ENCODE measurements around the gene PHLPP1.
A peak's percentile ranks its signal among the peaks of the same experiment; 100 is the strongest.

The PHLPP1 gene

GRCh38 chr18:62741584-62741983, 26.2 kb downstream of the PHLPP1 start:
- TF ChIP-seq, protein P1, sequence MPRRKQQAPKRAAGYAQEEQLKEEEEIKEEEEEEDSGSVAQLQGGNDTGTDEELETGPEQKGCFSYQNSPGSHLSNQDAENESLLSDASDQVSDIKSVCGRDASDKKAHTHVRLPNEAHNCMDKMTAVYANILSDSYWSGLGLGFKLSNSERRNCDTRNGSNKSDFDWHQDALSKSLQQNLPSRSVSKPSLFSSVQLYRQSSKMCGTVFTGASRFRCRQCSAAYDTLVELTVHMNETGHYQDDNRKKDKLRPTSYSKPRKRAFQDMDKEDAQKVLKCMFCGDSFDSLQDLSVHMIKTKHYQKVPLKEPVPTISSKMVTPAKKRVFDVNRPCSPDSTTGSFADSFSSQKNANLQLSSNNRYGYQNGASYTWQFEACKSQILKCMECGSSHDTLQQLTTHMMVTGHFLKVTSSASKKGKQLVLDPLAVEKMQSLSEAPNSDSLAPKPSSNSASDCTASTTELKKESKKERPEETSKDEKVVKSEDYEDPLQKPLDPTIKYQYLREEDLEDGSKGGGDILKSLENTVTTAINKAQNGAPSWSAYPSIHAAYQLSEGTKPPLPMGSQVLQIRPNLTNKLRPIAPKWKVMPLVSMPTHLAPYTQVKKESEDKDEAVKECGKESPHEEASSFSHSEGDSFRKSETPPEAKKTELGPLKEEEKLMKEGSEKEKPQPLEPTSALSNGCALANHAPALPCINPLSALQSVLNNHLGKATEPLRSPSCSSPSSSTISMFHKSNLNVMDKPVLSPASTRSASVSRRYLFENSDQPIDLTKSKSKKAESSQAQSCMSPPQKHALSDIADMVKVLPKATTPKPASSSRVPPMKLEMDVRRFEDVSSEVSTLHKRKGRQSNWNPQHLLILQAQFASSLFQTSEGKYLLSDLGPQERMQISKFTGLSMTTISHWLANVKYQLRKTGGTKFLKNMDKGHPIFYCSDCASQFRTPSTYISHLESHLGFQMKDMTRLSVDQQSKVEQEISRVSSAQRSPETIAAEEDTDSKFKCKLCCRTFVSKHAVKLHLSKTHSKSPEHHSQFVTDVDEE (CRISPR knock-in tag; IDR thresholded peaks at IDR 0.05) = no peak
- no peak for TF ChIP-seq SNAI2 (CRISPR knock-in tag; IDR thresholded peaks at IDR 0.05)
- TF ChIP-seq CREB5 (CRISPR knock-in tag; IDR thresholded peaks at IDR 0.05; ENCODE audit: low read depth) = no peak
- TF ChIP-seq CSDC2 (CRISPR knock-in tag; IDR thresholded peaks at IDR 0.05) = no peak
- TF ChIP-seq ZC3H10 (CRISPR knock-in tag; IDR thresholded peaks at IDR 0.05) = no peak
- TF ChIP-seq, protein P2, sequence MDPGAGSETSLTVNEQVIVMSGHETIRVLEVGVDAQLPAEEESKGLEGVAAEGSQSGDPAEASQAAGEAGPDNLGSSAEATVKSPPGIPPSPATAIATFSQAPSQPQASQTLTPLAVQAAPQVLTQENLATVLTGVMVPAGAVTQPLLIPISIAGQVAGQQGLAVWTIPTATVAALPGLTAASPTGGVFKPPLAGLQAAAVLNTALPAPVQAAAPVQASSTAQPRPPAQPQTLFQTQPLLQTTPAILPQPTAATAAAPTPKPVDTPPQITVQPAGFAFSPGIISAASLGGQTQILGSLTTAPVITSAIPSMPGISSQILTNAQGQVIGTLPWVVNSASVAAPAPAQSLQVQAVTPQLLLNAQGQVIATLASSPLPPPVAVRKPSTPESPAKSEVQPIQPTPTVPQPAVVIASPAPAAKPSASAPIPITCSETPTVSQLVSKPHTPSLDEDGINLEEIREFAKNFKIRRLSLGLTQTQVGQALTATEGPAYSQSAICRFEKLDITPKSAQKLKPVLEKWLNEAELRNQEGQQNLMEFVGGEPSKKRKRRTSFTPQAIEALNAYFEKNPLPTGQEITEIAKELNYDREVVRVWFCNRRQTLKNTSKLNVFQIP (CRISPR knock-in tag; IDR thresholded peaks at IDR 0.05; ENCODE audit: borderline replicate concordance, low read depth) = no peak
- no peak for TF ChIP-seq TOX (CRISPR knock-in tag; IDR thresholded peaks at IDR 0.05; ENCODE audit: borderline replicate concordance)
- TF ChIP-seq GLIS3 (CRISPR knock-in tag; IDR thresholded peaks at IDR 0.05) = no peak
- no peak for TF ChIP-seq ZFP3 (CRISPR knock-in tag; IDR thresholded peaks at IDR 0.05)
- TF ChIP-seq ZNF565 (CRISPR knock-in tag; conservative IDR thresholded peaks at IDR 0.05; ENCODE audit: low read depth) = no peak
- TF ChIP-seq RARB (CRISPR knock-in tag; IDR thresholded peaks at IDR 0.05) = no peak
- no peak for TF ChIP-seq ZFP30 (CRISPR knock-in tag; IDR thresholded peaks at IDR 0.05)
- TF ChIP-seq ZNF8 (CRISPR knock-in tag; IDR thresholded peaks at IDR 0.05) = no peak
- TF ChIP-seq CSRNP3 (CRISPR knock-in tag; IDR thresholded peaks at IDR 0.05) = no peak
- no peak for TF ChIP-seq ZNF70 (CRISPR knock-in tag; IDR thresholded peaks at IDR 0.05)
- TF ChIP-seq ISL1 (CRISPR knock-in tag; IDR thresholded peaks at IDR 0.05) = no peak
- ATAC-seq = no peak

- ATAC-seq = 0 out of 3 replicates have a peak, but pooled peaks have one; percentile 28
- no peak for TF ChIP-seq ZFP3 (CRISPR knock-in tag; IDR thresholded peaks at IDR 0.05)
- no peak for TF ChIP-seq TOX (CRISPR knock-in tag; IDR thresholded peaks at IDR 0.05; ENCODE audit: borderline replicate concordance)
- no peak for TF ChIP-seq CSRNP3 (CRISPR knock-in tag; IDR thresholded peaks at IDR 0.05)
- no peak for TF ChIP-seq GLIS3 (CRISPR knock-in tag; IDR thresholded peaks at IDR 0.05)
- TF ChIP-seq PATZ1 (CRISPR knock-in tag; IDR thresholded peaks at IDR 0.05; ENCODE audit: borderline replicate concordance) = no peak
- no peak for TF ChIP-seq PPARA (CRISPR knock-in tag; IDR thresholded peaks at IDR 0.05; ENCODE audit: borderline replicate concordance)
- TF ChIP-seq ZC3H10 (CRISPR knock-in tag; IDR thresholded peaks at IDR 0.05) = no peak
Observed at GRCh38 chr18:62744076-62744968, 29.0 kb downstream of the PHLPP1 start.

Data from SK-N-SH treated with all-trans-retinoic acid at 6 μM for 48 hours (cell line).